Panc1 (cell line): ENCODE measurements around the gene MRTFA.

Source experiments
- CTCF ChIP-seq: fragments of 450-650 bp; IDR thresholded peaks from 2 replicates; pipeline ENCODE4 v1.5.1; 2017; ENCODE audit warnings: mild to moderate bottlenecking
- POLR2AphosphoS5 ChIP-seq: IDR thresholded peaks from 2 replicates; pipeline ENCODE4 v1.6.1; 2012; ENCODE audit warnings: mild to moderate bottlenecking, low read depth, low read length, moderate library complexity

DNA sequence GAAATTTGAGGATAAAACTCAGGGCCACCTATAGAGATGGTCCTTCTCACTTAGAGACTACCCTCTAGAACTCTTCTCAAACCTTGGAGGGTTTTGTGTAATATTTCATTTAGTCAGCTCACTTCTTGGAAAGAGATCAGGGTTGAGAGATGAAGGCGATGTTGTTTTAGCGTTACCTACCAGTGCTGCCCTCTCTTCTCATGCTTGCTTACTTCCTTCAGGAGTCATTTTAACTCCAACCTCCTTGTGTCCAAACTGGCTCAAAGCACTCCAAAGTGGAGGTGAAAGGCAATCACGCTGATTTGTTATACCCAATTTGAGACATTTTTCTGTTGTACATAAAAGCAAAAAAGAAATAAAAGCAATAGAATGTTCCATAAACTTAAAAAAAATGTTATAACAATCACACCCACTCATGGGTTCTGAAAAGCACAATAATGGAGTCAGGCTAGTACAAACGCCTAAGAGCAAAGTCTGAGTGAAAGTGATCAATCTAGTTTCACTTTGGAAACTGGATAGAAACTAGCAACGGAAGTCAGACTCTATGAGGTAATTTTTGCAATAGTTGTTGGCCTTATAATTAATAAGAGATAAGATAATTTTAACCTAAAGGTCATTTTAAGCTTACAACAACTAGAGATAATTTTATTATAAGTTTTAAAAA lies 117.1 kb downstream of the MRTFA start:
- TF ChIP-seq POLR2AphosphoS5, result no peak
- no peak for TF ChIP-seq CTCF
